Erythroblast (primary cell): ENCODE measurements around the gene LRRC75B.
A peak's percentile ranks its signal among the peaks of the same experiment; 100 is the strongest.
"Not testable (repeated sequence)": the region's sequence is repeated elsewhere in the genome, so short reads cannot be mapped to it uniquely, and the experiment has no call there.

Source experiments
- DNase-seq, 2 experiments: peaks; one replicate each; lab custom pipeline; 2025; lab: John Stamatoyannopoulos, UW
- GATA1 ChIP-seq: IDR thresholded peaks from 2 replicates; pipeline ENCODE4 v1.6.1; 2011; ENCODE audit warnings: low read depth, mild to moderate bottlenecking, control low read depth, low read length, moderate library complexity
- POLR2A ChIP-seq: IDR thresholded peaks from 2 replicates; pipeline ENCODE4 v1.6.1; 2011; ENCODE audit warnings: mild to moderate bottlenecking, low read length

The LRRC75B gene

GRCh38 chr22:24564376-24565058 lies 28.4 kb downstream of the LRRC75B start:
- TF ChIP-seq POLR2A: no peak
- TF ChIP-seq GATA1: no peak
- peak; percentile 23 to 43 for DNase-seq

GRCh38 chr22:24563246-24563645 lies 29.6 kb downstream of the LRRC75B start:
- no peak for DNase-seq

GRCh38 chr22:24559471-24559870 lies 33.4 kb downstream of the LRRC75B start:
- DNase-seq: no peak
- TF ChIP-seq POLR2A (no peak), GATA1 (no peak)

More at GRCh38 chr22:24563246-24563645, 29.6 kb downstream of the LRRC75B start:
- TF ChIP-seq GATA1: no peak
- TF ChIP-seq POLR2A: no peak

- DNase-seq: peak; percentile 99 to 100
- no peak for TF ChIP-seq GATA1
- peak; percentile 82 for TF ChIP-seq POLR2A
Measured at GRCh38 chr22:24555165-24556039, 37.5 kb downstream of the LRRC75B start, which contains the start of gene SNRPD3. Gene SNRPD3 (plus strand): TSS chr22:24555999. CDS start chr22:24557675, 1,676 bp downstream.

GRCh38 chr22:24554313-24555164 lies 38.3 kb downstream of the LRRC75B start, which contains the start of gene GUCD1:
Gene GUCD1 (minus strand): TSS chr22:24555138. CDS start chr22:24554991, 147 bp downstream.
- peak; percentile 63 to 70 for DNase-seq
- peak; percentile 67 for TF ChIP-seq POLR2A
- no peak for TF ChIP-seq GATA1

- peak; percentile 94 for TF ChIP-seq POLR2A
- TF ChIP-seq GATA1: no peak
- peak; percentile 90 to 96 for DNase-seq
Measured at GRCh38 chr22:24553597-24554312, 39.1 kb downstream of the LRRC75B start.

GRCh38 chr22:24552503-24553286 lies 40.2 kb downstream of the LRRC75B start:
- not testable (repeated sequence) for DNase-seq

DNA sequence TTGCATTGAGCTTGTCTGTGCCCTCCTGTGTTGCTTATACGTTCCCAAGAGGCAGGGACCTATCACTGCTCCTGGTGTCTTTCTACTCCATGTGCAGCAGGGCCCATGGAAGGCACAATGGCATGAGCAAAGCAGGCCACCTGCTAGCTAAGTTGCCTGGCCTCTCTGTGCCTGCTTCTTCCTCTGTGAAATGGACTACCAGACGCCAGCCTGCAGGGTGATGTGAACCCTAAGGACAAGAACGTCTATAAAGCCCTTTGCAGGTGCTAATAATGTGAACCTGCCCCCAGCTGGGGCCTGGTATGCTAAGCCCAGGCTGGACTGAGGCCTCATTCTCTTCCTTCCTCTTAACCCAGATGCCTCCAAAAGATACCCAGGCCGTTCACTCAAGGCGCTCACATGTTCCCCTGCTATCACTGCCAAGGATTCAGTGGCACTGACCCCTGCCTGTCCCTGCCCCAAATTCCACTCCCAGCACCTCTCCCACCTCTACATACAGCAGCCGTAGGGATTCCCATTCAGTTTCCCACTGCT lies 41.9 kb downstream of the LRRC75B start:
- no peak for TF ChIP-seq POLR2A
- no peak for TF ChIP-seq GATA1
- peak; percentile 31 to 50 for DNase-seq

- no peak for DNase-seq
- no peak for TF ChIP-seq GATA1
- TF ChIP-seq POLR2A: no peak
Measured at GRCh38 chr22:24550028-24550901, 42.6 kb downstream of the LRRC75B start.

DNA sequence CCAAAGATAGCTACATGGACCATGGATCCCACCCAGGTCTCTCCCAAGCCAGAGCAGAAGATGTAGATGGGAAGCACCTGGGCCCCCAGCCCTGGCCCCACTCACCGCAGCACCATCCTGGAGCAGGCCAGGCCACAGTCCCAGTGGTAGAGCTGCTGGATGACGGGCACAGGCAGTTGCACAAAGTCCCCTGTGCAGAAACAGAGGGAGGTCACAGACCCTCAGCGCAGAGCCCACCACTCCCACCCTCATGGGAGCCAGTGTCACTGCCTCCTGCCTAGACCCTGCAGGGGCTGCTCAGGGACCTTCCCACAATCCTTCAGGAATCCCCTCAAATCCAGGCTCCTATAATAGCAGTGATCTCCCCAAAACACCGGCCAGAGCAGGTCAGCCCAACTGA lies 44.1 kb downstream of the LRRC75B start:
- TF ChIP-seq GATA1: no peak
- TF ChIP-seq POLR2A: peak; percentile 6
- no peak for DNase-seq
